Head of caudate nucleus (tissue), 42 donors: ENCODE measurements around the gene CSNK1G2.

ENCODE experiments used
- DNase-seq, 42 donors: peaks; one replicate each; pipeline versions ENCODE4 v3.0.0 to v3.0.0-alpha.2; 2020 to 2021; ENCODE audit warnings: mixed read lengths in 7 of 42
- intact Hi-C: fragments of 100-400 bp; cut with DNase I; formaldehyde crosslinking; loops from one replicate; pipeline ENCODE4 v1.15.0; 2022

The CSNK1G2 gene

GRCh38 chr19:1914826-1915341 lies 26.1 kb upstream of the CSNK1G2 start:
- intact Hi-C loops = no loop called here

GRCh38 chr19:1917146-1917545 lies 23.8 kb upstream of the CSNK1G2 start:
- DNase-seq = no peak
- intact Hi-C loops = no loop called here

More at GRCh38 chr19:1914826-1915341, 26.1 kb upstream of the CSNK1G2 start:
- peak in 4 of 42 donors; percentile 22 to 42 (median 26) for DNase-seq

DNA sequence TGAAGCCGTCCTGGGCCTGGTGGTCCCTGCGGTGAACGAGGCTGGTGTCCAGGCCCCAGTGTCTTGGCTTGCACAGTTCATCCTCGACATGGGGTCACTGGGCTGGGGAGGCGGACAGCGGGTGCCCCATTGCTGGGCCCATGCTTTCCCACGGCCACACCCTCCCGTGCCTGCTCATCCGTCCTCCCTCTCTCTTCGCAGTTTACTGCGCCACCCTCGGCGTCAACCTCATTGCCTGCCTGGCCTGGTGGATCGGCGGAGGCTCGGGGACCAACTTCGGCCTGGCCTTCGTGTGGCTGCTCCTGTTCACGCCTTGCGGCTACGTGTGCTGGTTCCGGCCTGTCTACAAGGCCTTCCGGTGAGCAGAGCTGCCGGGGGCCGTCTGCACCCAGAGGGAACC lies 23.0 kb upstream of the CSNK1G2 start:
- DNase-seq = no peak
- intact Hi-C loops = no loop called here

DNA sequence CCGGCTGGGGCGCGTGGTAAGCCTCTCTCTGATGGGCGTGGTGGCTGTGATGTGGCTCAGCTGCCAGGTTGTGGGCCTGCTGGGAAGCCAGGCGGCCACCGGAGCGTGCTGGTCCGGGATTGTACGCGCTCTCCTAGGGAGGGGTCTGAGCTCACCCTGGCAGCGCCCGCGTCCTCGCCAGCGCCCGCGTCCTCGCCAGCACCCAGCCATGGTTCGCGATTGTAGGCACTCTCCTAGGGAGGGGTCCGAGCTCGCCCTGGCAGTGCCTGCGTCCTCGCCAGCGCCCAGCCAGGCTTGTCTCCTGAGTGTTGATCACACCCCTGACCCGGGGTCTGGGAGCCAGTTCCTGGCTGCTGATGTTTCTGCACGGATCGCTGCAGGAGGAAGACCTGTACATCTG lies 22.0 kb upstream of the CSNK1G2 start:
- intact Hi-C loops = no loop called here
- no peak for DNase-seq

DNA sequence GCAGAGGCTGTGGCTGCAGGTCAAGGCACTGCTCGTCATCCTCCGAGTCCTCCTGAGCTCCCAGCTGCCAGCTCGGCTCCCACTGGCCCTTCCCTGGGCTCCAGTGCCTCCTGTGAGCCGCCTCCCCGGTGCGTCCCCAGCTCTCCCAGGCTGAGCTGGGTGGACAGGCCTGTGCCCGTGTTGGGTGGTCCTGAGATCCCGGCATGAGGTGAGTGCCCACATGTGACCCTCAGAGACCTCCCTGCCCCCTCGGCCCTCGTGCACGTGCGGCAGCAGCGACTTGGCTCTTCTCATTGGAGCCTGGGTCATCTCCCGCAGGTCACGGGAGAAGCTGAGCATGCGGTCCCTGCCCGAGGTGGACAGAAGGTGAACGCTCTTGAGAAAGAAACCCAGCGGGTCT lies 20.3 kb upstream of the CSNK1G2 start:
- intact Hi-C loops = no loop called here

GRCh38 chr19:1921326-1921725 lies 19.6 kb upstream of the CSNK1G2 start:
- intact Hi-C loops = no loop called here
- DNase-seq = no peak

More for the DNA sequence above, 20.3 kb upstream of the CSNK1G2 start:
- no peak for DNase-seq

DNA sequence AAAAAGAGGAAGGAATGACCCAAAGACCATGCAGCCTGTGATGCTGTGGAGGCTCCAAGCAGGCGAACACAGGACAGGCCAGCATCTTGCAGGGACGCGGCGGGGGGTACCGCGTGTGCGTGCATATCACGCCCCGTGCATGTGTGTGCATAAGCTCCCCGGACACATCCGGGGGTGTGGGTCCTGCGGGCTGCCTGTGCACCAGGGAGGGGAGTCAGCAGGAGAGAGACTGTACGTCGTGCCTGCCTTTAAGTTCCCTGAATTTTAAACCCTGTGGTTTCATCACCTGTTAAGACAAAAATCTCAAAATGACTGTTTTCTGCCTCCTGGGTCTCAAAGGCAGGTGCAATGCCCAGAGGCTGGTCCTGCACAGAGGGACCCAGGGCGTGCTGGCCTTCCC lies 19.1 kb upstream of the CSNK1G2 start:
- intact Hi-C loops = no loop called here
- DNase-seq = no peak

DNA sequence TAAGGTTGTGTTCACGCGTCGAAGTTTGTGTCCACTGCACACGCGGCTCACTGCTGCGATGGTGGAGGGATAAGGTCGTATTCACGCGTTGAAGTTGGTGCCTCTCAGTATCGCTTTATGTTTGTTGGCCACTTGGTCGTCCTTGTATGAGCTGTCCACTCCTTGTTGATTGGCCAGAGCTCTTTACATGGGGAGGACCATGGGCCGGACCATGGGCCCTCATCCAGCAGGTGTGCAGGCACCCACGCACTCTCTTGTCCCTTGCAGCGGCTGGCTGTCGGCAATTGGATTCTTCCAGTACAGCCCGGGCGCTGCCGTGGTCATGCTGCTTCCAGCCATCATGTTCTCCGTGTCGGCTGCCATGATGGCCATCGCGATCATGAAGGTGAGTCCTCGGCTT lies 18.2 kb upstream of the CSNK1G2 start:
- DNase-seq = no peak
- intact Hi-C loops = no loop called here

GRCh38 chr19:1923319-1923718 lies 17.7 kb upstream of the CSNK1G2 start:
- intact Hi-C loops = no loop called here
- no peak for DNase-seq

DNA sequence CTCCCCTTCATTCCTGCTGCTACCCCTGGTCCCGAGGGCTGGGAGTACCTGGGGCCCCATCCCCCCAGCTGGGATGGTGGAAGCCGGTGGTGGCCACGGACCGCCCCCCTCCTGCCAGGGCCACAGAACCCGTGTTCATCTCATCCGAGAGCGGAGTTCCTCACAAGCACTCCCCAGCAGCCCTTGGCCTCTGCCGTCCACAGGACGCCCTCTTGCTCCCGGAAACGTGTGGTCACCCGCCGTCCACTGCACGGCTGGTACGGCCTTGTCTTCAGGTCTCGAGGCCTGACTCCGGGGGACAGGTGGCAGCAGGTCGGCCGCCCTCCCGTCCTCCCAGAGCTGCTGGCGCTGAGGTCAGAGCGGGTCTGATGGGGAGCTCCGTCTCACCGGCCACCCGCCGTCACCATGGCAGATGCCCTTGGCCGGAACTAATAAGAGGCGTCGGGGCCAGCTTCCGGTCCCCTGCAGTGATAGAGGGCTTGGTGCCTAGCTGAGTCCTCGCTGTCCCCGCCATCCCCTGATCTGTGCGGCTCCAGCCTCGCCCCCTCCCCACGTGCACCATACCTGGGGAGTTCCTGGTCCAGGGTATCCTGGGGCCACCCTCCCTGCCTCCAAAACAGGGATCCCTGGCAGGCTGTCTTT lies 16.5 kb upstream of the CSNK1G2 start:
- intact Hi-C loops = no loop called here
- DNase-seq = no peak

DNA sequence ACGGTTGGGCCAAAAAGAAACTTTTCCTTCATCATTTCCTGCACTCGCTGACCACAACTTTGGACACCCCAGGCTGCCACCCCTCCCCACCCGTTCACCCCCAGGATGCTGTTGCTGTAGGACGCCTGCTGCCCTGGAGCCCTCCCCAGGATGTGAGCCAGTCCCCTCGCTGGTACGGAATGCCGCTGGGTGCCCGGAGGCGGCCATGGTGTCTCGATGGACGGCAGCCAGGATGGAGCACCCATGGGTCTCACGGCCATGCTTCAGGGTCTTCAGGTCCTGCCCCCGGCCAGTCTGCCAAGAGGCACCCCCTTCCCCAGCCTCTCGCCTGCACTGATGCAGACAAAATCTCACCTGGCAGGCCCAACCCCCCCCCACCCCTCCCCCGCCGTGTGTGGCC lies 15.4 kb upstream of the CSNK1G2 start:
- no peak for DNase-seq
- intact Hi-C loops = no loop called here

DNA sequence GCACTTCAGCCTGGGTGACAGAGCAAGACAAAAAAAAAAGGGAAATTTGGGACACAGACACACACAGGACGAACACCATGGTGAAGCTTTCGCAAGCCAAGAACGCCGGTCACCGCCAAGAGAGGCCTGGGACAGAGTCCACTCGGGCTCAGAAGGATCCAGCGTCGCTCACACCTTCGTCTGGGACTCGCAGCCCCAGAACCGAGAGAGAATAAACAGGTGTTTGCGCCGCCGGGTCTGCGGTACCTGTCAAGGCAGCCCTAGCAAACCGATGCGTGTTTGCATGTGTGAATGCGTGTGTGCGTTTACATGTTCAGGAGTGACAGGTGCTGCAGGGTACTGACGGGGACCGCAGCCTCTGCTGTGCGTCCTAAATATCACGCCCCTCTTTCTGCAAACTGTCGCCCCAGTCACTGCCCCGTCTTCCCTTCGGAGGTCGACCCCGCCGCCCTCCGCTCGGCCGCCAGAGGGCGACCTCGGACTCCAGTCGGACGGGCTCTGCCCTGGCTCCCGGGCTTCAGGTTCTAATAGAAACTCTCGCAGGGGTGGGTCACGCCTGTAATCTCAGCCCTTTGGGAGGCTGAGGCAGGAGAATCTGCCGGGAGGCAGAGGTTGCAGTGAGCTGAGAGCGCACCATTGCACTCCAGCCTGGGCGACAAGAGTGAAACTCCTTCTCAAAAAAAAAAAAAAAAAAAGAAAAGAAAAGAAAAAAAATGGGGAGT lies 11.8 kb upstream of the CSNK1G2 start:
- DNase-seq = peak in 41 of 42 donors; percentile 63 to 92 (median 82)
- intact Hi-C loops = no loop called here

DNA sequence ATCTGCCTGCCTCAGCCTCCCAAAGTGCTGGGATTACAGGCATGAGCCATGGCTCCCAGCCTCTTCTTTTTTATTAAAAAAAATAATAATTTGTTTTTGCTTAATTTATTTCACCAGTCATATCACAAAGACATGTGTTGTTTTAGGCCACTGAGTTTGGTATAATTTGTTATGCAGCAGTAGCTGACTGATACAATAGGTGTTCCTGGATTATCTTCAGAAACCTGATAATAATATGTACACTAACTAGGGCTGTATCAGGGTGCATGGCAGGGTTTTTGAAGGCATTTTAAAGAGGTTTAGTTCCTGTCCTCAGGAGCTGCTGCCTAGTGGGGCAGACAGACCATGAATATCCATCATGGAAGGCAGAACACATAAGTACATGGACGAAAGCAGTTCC lies 9.5 kb upstream of the CSNK1G2 start:
- no peak for DNase-seq
- intact Hi-C loops = loop anchor here (10.0 kb wide), 1 partner anchor 133 kb away; no protein-coding TSS in a partner anchor

DNA sequence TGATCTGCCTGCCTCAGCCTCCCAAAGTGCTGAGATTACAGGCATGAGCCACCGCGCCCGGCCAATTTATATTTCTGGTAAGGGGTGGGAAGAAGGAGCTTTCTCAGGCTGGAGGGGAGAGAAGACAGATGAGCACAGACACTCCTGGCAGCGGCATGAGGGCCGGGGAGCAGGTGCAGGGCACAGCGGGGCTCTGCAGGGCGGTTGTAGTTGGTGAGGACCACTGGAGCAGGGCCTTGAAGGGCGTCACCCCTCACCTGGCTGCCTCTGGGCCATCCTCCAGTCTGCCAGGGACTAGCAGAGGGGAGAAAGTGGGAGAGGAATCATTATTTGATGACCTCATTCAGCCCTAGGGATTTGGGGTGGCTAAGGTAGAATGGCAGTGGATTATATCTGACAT lies 8.6 kb upstream of the CSNK1G2 start:
- intact Hi-C loops = loop anchor here (10.0 kb wide), 1 partner anchor 132 kb away; no protein-coding TSS in a partner anchor
- DNase-seq = no peak

- intact Hi-C loops = loop anchor here (10.0 kb wide), 1 partner anchor 132 kb away; no protein-coding TSS in a partner anchor
- DNase-seq = no peak
Measured at GRCh38 chr19:1933244-1933643, 7.7 kb upstream of the CSNK1G2 start.

DNA sequence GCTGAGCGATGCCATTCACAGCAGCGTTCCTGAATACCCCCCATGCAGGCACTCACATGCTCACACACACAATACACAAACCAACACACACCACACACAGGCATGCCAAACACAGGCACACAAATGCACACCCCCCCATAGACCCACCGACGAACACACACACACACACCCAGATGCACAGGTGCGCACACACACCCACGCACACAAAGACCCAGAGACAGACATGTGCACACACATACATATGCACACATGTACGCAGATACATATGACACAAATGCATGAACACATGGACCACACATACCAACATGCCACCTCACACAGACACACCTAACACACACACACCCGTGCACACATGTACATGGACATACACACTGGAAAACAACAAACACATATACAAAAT lies 7.0 kb upstream of the CSNK1G2 start:
- intact Hi-C loops = loop anchor here (10.0 kb wide), 1 partner anchor 131 kb away; no protein-coding TSS in a partner anchor
- no peak for DNase-seq

GRCh38 chr19:1935484-1936208 lies 5.3 kb upstream of the CSNK1G2 start:
- peak in 20 of 42 donors; percentile 22 to 80 (median 49) for DNase-seq
- intact Hi-C loops = loop anchor here (10.0 kb wide), 1 partner anchor 129 kb away; no protein-coding TSS in a partner anchor

- DNase-seq = no peak
- intact Hi-C loops = loop anchor here (10.0 kb wide), 1 partner anchor 128 kb away; no protein-coding TSS in a partner anchor
Measured at GRCh38 chr19:1936430-1936829, 4.5 kb upstream of the CSNK1G2 start.

- intact Hi-C loops = loop anchor here (10.0 kb wide), 1 partner anchor 128 kb away; no protein-coding TSS in a partner anchor
- no peak for DNase-seq
Measured at GRCh38 chr19:1936916-1937610, 3.9 kb upstream of the CSNK1G2 start.
